DLD1 (cell line): ENCODE data around the gene CNNM3.

Experiments
- in situ Hi-C: cut with HindIII; loops from 2 replicates; pipeline ENCODE4 v1.10.0; 2017; ENCODE audit warnings: low sequenced_read_pairs

CNNM3 gene

GRCh38 chr2:96874198-96874831 lies 58.2 kb downstream of the CNNM3 start:
- in situ Hi-C loops, result no loop called here

DNA sequence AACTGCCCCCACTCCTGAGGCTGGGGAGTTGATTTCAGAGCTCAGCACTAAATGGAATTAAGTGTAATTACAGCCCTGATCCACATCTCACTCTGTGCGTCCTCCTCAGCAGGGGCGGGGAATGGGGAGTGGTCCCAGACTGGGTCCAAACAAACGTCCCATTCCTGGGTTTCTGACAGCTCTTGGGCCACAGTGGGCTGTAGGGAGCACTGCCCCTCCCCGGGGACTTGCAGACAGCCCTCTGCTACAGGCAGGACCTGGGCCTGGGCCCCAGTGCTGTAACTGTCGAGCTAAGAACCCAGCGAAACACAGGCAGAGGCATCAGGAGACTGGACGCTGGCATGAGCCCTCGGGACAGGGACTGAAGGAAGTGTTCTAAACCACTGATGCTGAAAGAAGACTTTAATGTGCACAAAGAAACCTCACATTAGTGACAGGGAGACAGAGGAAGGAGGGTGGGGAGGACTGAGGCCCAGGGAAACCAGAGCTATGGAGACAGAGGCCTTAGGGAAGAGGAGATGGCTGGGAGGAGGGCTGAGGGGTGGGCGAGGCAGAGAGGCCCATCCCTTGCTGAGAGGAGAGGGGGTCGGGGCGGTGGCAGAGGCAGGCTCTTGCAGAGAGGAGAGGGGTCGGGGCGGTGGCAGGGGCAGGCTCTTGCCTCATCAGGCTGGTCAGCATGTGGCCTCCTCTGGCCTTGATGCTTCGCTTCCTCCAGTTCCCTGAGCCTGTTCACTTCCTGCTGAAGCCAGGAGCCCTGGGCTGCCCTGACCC lies 59.6 kb downstream of the CNNM3 start:
- in situ Hi-C loops, result no loop called here

- in situ Hi-C loops, result no loop called here
These were observed 60.4 kb downstream of the CNNM3 start for GRCh38 chr2:96876269-96877041.

DNA sequence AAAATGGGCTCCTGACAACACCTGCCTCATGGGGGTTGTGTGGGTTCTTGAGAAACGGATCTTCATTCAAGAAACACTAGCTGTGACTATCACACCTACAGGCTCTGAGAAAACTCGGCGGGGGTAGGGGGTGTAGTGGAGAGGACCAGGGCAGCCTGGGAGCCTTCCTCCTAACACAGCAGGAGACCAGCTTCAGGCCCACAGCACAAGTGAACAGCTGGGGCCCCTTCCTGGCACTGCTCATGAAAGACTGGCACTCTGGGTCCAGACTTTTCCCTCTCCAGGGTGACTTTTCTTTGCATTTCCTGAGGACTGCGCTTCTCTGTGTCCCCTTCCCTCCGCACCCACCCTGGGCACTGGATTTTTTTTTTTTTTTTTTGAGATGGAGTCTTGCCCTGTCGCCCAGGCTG lies 61.0 kb downstream of the CNNM3 start:
- in situ Hi-C loops, result no loop called here

GRCh38 chr2:96877631-96878092 lies 61.6 kb downstream of the CNNM3 start:
- in situ Hi-C loops, result no loop called here

DNA sequence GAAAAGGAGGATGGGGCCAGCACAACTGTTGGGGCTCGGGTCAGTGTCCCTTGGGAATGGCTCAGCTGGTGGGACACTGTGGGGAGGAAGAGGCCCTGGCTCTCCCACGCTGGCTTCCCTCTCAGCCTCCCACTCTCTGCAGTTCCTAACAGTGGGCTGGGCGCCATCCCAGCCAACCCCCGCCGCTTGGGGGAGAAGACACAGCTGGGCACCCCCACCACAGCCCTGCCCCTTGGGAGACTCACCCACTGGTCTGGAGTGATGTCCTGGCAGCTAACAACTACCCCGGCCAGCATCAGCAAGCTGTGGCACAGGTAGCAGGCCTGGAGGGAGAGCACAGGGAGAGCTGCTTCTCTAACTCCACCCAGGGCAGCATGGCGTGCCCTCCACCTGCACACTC lies 62.1 kb downstream of the CNNM3 start:
- in situ Hi-C loops, result no loop called here

- in situ Hi-C loops, result no loop called here
These were observed 62.9 kb downstream of the CNNM3 start for GRCh38 chr2:96878796-96879544.

- in situ Hi-C loops, result no loop called here
These were observed 63.5 kb downstream of the CNNM3 start for GRCh38 chr2:96879545-96880040.

- in situ Hi-C loops, result no loop called here
These were observed 64.8 kb downstream of the CNNM3 start for GRCh38 chr2:96880891-96881273.

GRCh38 chr2:96881349-96882195 lies 65.5 kb downstream of the CNNM3 start:
- in situ Hi-C loops, result no loop called here

DNA sequence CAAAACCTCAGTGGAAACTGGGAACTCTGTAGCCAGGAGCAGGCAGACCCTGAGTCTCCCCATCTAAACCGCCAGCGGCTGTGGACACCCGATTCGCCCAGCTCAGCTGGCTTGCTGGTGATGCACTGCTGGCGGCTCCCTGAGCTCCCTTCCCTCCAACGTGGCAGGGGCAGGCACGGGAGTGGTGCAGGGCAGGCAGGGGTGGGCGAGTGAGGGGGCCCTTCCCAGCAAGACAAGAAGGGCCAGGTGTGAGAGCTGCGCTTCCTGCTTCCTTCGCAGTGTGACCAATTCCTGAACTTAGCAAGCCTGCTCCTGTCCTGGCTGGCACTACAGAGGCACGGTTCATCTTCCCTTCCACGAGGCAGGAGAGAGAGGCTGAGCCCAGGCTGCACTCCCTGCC lies 66.2 kb downstream of the CNNM3 start:
- in situ Hi-C loops, result no loop called here

DNA sequence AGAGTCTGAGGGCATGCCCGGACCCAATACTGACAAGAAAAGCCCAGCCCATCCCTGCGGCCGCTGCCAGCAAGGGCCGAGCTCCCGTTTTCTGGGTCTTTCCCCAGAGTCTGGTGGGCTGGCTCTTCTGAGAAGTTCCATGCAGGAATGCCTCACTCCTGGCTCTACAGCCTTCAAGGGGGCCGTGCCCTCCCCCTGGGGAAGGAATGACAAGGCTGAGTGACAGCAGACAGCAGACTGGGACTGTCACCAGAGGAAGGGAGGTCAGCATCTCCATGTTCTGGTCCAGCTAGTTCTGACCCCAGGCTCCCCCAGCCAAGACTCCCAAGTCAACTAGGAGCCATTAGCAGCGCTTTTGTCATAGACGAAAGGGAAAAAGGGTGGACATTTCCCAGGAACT lies 66.8 kb downstream of the CNNM3 start:
- in situ Hi-C loops, result no loop called here

DNA sequence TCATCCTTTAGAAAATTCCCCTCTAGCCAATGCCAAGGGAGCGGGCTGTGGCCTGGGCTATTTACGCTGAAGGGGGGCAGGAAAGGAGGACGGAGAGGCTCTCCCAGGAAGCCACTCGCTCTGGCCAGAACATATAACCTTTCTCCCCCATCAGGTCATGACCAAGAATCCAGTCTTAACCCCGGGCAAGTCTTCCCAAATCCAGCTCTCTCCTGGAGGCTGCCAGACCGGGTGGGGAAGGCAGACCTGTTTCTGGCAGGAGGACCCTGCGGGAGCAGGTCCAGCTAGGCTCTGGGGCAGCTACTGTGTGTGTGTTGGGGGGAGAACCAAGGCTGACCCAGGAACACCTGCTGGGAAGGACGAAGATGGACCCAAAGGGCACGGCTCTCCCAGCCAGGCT lies 67.2 kb downstream of the CNNM3 start:
- in situ Hi-C loops, result no loop called here
